ENCODE measurements around the gene ZSCAN10. TPM values are rescaled to one million over a fixed set of nuclear protein-coding genes. Genes with fewer than 3 reads are reported as not detected.

The ZSCAN10 gene
- total RNA-seq, 1 experiment from 2014 or later = 207 TPM

GRCh38 chr16:3137267-3137666 is 38.2 kb upstream of the ZSCAN10 start:
- H3K27me3 Mint-ChIP-seq (ENCODE audit: low read depth) = no peaks in the 10 kb centered on the region
- Histone ChIP-seq H3K79me2 (ENCODE audit: insufficient read depth, low read length) (peaks cover 8% of the 10 kb centered on the region), H2AFZ (ENCODE audit: low read length) (no peak overlapping the region), H3K4me1 (ENCODE audit: insufficient read depth, low read length) (no peaks in the 10 kb centered on the region; the same call in 1 of the 2 replicates), H4K20me1 (ENCODE audit: control insufficient read depth, insufficient read depth, insufficient read length) (no peaks in the 10 kb centered on the region), H3K27ac (ENCODE audit: insufficient read length, low read depth, low read length) (no peak overlapping the region), H2BK12ac (ENCODE audit: insufficient read length, low read depth, low read length) (no peak overlapping the region), H3K23me2 (ENCODE audit: insufficient read length, low read depth, low read length, poor library complexity, severe bottlenecking) (peaks cover 10% of the 10 kb centered on the region), H2BK15ac (ENCODE audit: low read depth, low read length) (no peak overlapping the region), H2AK5ac (ENCODE audit: insufficient read length, low read length) (no peak overlapping the region), H3K9me3 (ENCODE audit: control insufficient read depth, low read depth, low read length) (no peaks in the 10 kb centered on the region), H3K14ac (ENCODE audit: insufficient read depth, low read length) (no peak overlapping the region), H3K9ac (ENCODE audit: extremely low read depth, insufficient read length, low read length) (no peak overlapping the region), H3K4ac (ENCODE audit: low read depth, low read length) (no peak overlapping the region; the same call in 1 of the 2 replicates), H3K18ac (ENCODE audit: insufficient read length, low read depth, low read length) (no peak overlapping the region), H3K23ac (ENCODE audit: insufficient read length, low read depth, low read length) (no peak overlapping the region), H3K79me1 (ENCODE audit: insufficient read depth, low read depth, low read length, poor library complexity, severe bottlenecking) (peaks cover 2% of the 10 kb centered on the region), H2BK5ac (ENCODE audit: insufficient read length, low read length) (no peak overlapping the region), H3K4me2 (ENCODE audit: insufficient read depth, insufficient read length, low read length) (no peak overlapping the region), H3K27me3 (ENCODE audit: insufficient read depth, low read length) (no peaks in the 10 kb centered on the region), H4K5ac (ENCODE audit: insufficient read length, low read depth, low read length) (no peak overlapping the region), H4K8ac (replicated peaks; ENCODE audit: insufficient read length, low read depth, low read length) (no peak overlapping the region), H3T11ph (ENCODE audit: low read length) (no peak overlapping the region), H3K56ac (ENCODE audit: insufficient read length, low read depth, low read length) (no peak overlapping the region), H2BK120ac (ENCODE audit: low read depth, low read length, poor library complexity, severe bottlenecking) (no peak overlapping the region), H2BK20ac (ENCODE audit: low read depth, low read length, poor library complexity, severe bottlenecking) (no peak overlapping the region), H4K91ac (ENCODE audit: insufficient read length, low read depth, low read length) (no peak overlapping the region)
- no peak overlapping the region for H3K4me3 Mint-ChIP-seq
- H3K4me1 Mint-ChIP-seq = peaks cover 13% of the 10 kb centered on the region in 2 experiments
- no peaks in the 10 kb centered on the region for H3K9me3 Mint-ChIP-seq
- TF ChIP-seq, protein P1, sequence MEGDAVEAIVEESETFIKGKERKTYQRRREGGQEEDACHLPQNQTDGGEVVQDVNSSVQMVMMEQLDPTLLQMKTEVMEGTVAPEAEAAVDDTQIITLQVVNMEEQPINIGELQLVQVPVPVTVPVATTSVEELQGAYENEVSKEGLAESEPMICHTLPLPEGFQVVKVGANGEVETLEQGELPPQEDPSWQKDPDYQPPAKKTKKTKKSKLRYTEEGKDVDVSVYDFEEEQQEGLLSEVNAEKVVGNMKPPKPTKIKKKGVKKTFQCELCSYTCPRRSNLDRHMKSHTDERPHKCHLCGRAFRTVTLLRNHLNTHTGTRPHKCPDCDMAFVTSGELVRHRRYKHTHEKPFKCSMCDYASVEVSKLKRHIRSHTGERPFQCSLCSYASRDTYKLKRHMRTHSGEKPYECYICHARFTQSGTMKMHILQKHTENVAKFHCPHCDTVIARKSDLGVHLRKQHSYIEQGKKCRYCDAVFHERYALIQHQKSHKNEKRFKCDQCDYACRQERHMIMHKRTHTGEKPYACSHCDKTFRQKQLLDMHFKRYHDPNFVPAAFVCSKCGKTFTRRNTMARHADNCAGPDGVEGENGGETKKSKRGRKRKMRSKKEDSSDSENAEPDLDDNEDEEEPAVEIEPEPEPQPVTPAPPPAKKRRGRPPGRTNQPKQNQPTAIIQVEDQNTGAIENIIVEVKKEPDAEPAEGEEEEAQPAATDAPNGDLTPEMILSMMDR (conservative IDR thresholded peaks at IDR 0.05) = no peak
- DNase-seq = no peak
- WGBS (ENCODE audit: extremely low coverage, insufficient read length, low lambda C conversion rate) = no CpG with 5 or more reads among the region's 13 CpGs
- no peak overlapping the region for H3K27ac Mint-ChIP-seq
- peaks cover 4 to 15% (median 11%) of the 10 kb centered on the region in 3 experiments; a peak in 5 of 7 replicates for H3K36me3 Mint-ChIP-seq (ENCODE audit: insufficient read depth in 1 of 3, low read depth in 3 of 3)

Measured in H9 (cell line).